GM12892 (cell line): Measurements from ENCODE around the gene FUOM.
A peak's percentile ranks its signal among the peaks of the same experiment; 100 is the strongest.

ENCODE experiments used
- DNase-seq: peaks from one replicate; pipeline ENCODE4 v3.0.0; 2011; ENCODE audit not compliant: insufficient read length
- FAIRE-seq: peaks from 2 replicates; lab custom pipeline; 2011; peaks lifted over from hg19 to GRCh38; lab: Jason Lieb, UNC
- POLR2A ChIP-seq: IDR thresholded peaks from 2 replicates; pipeline ENCODE4 v1.6.1; 2011; ENCODE audit warnings: low read depth, low read length, control low read depth
- POLR2AphosphoS5 ChIP-seq: IDR thresholded peaks from 2 replicates; pipeline ENCODE4 v1.6.1; 2011; ENCODE audit warnings: low read depth, low read length, control low read depth
- TAF1 ChIP-seq: IDR thresholded peaks from 2 replicates; pipeline ENCODE4 v1.6.1; 2011; ENCODE audit warnings: low read depth, mild to moderate bottlenecking, control low read depth, low read length, borderline replicate concordance

Gene FUOM

DNA sequence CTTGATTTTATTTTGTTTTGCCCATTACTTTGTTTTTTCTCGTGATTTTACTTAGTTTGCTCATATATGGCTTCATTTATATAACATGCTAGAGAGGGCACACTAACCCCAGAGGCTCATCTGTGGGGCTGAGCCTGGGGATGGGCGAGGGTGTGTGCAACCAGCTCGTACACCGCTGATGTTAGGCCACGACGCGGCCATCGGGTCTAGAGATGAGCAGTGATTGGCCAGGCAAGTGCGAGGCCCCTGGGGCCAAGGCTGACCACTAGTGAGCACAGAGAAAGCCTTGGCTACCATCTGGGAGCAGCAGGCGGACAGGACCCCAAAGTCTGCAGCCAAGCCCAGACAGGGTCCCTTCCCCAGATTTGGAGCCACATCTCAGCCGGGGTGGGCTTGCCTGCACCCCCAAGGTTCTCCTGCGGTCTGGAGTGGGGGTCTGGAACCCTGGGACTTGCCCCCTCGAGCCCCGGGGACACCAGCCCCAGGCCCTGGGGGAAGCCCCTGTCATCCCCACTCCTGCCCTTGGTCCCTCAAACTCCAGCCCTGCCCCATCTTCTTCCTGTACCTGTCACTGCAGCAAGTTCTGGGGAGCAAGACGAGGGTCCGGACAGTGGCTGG, 3.7 kb downstream of the FUOM start:
- DNase-seq = no peak
- TF ChIP-seq TAF1 = no peak
- TF ChIP-seq POLR2AphosphoS5 = no peak
- TF ChIP-seq POLR2A = no peak
- FAIRE-seq = no peak

GRCh38 chr10:133353202-133353959, 4.4 kb downstream of the FUOM start:
- FAIRE-seq (no peak), DNase-seq (no peak)

DNA sequence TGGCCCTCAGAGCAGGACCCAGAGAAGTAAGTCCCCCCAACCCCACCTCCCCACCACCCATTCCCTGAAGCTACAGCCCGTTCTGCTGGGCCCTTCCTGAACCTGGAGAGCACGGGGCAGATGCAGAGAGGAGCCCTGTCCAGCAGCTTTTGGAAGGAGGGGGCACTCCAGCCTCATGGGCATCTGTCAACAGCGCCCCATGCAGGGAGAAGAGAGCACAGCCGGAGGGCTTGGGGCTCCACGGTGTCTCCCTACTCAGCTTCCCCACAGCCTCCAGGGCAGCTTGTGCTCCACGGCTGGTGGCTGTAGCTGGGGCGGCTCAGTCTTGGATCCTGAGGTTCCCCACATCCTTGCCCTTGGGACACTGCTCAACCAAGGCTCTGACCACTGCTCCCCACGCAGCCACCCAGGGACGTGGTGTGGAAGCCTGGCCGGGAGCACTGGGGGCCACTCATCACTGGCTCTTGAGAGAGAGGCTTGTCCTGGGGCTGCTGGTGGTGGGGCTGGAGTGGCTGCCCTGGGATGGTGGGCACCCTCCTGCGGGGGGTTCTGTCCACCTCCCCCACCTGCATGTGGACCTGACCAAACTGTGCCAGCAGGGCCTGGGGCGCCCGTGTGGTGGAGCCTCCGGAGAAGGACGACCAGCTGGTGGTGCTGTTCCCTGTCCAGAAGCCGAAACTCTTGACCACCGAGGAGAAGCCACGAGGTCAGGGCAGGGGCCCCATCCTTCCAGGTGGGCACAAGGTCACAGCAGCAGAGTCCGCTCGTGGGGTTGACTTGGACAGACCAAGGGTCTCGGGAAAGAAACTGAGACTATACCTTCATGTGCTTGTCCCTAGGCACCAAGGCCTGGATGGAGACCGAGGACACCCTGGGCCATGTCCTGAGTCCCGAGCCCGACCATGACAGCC, 6.2 kb downstream of the FUOM start:
- no peak for FAIRE-seq
- no peak for DNase-seq
- TF ChIP-seq POLR2AphosphoS5 (no peak), TAF1 (no peak), POLR2A (no peak)

More at GRCh38 chr10:133353202-133353959, 4.4 kb downstream of the FUOM start:
- TF ChIP-seq POLR2A = peak; percentile 38; the same call in 1 of the 2 replicates
- TF ChIP-seq POLR2AphosphoS5 = no peak
- TF ChIP-seq TAF1 = no peak

GRCh38 chr10:133350950-133351329, 6.9 kb downstream of the FUOM start:
- DNase-seq (no peak), FAIRE-seq (no peak)
- TF ChIP-seq TAF1 (no peak), POLR2AphosphoS5 (no peak), POLR2A (no peak)

DNA sequence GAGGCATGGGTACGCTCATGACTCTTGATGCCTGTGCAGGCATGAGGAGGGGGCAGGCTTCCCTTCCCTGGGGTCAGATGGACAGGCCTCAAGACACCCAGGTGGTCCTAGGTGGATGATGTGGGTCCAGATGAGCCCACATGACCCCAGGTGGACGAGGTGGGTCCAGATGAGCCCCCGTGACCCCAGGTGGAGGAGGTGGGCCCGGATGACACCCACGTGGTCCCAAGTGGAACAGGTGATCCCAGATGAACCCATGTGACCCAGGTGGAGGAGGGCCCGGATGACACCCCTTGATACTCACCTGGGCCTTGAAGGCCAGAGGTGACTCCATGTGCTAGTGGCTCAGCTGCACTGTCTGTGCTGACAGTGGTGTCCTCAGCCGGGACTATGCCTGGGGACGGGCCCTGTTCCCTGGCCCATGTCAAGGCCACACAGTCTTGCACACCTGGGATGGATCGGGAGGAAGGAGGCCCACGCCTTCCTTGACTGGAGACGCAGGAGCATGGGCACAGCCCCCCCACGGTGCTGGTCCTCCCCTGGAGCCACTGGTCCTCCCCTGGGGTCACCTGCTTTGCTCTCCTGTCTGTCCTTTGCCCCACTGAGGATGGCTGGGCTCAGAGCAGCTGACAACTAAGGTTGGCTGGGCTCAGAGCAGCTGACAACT, 7.4 kb downstream of the FUOM start:
- FAIRE-seq (no peak), DNase-seq (no peak)
- TF ChIP-seq TAF1 = no peak
- peak; percentile 19; the same call in 1 of the 2 replicates for TF ChIP-seq POLR2AphosphoS5
- TF ChIP-seq POLR2A = no peak

- DNase-seq (no peak), FAIRE-seq (no peak)
- no peak for TF ChIP-seq POLR2AphosphoS5
- TF ChIP-seq TAF1 = no peak
- TF ChIP-seq POLR2A = no peak
Measured at GRCh38 chr10:133349577-133350011, 8.2 kb downstream of the FUOM start.

GRCh38 chr10:133349160-133349568, 8.7 kb downstream of the FUOM start:
- TF ChIP-seq TAF1 (no peak), POLR2A (no peak), POLR2AphosphoS5 (no peak; the same call in 1 of the 2 replicates)
- DNase-seq (no peak), FAIRE-seq (no peak)

DNA sequence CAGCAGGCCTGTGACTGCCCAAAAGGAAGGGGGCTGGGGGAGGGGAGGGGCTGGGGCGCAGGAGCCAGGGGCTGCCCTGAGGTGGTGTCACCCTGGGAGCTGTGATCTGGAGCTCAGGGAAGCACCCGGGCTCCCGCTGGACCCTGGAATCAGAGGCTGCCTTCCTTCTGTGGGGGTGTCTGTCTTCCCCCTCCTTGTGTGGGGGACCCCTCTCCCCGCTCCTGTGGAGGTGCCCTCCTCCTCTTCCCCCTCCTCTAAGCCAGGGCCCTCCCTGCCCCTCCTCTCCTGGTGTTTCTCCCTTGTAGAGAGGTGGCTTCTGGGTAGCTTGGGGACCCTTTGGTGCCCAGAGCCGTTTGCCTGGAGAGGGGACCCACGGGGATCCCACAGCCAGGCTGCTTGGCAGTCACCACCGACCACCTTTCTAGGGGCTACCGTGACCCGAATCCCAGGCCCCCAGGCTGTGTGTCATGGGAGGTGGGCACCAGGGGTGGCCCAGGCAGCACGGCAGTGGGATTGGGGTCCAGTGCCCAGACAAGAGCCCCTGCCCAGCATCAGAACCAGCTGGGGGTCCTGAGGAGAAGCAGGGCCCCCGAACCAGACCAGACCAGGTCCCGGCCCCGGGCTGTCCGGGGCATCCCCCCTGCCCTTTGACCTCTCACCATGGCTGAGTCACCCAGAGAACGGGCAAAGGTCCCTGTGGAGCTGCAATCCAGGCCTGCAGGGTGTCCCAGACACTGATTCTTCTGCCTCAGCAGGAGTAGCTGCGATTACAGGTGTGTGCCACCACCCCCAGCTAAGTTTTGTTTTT, 9.9 kb downstream of the FUOM start:
- no peak for FAIRE-seq

GRCh38 chr10:133346413-133346812, 11.4 kb downstream of the FUOM start:
- TF ChIP-seq POLR2A (no peak), POLR2AphosphoS5 (no peak), TAF1 (no peak)
- FAIRE-seq = no peak

More for the DNA sequence above, 9.9 kb downstream of the FUOM start:
- no peak for DNase-seq
- TF ChIP-seq POLR2AphosphoS5 (no peak), TAF1 (no peak), POLR2A (no peak)

DNA sequence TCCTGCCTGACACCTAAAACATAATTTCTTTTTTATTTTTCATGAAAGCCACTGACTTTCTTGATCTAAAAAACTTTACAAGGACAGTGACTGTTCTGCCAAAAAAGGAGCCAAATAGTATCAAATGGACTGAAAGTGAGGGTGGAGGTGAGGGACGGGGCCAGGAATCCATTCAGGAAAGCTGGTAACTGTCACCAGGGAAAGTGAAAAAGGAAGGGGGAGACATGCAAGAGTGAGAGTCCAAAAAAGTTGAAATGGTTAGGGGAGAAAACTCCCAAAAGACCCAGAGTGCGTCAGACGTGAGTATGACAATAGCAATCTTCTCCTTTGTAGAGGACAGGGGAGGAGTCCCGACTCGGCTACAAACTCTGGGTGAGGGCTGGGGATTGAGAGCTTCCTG, 13.6 kb downstream of the FUOM start:
- FAIRE-seq = no peak
- no peak for TF ChIP-seq TAF1
- TF ChIP-seq POLR2A = no peak
- TF ChIP-seq POLR2AphosphoS5 = no peak
- DNase-seq = no peak

More at GRCh38 chr10:133346413-133346812, 11.4 kb downstream of the FUOM start:
- no peak for DNase-seq
